AG04450 (cell line): ENCODE results near the gene C2CD4D. TPM values are rescaled to one million over a fixed set of nuclear protein-coding genes. Genes with fewer than 3 reads are reported as not detected.
"Not testable (repeated sequence)": the region's sequence is repeated elsewhere in the genome, so short reads cannot be mapped to it uniquely, and the experiment has no call there.

Source experiments
- CTCF ChIA-PET: fragments of 300-600, 350-600 bp; formaldehyde crosslinking; extraction: SDS; loops from one replicate; lab custom pipeline; 2022; ENCODE audit warnings: antibody characterized with exemption, inconsistent platforms; lab: Charles Lee
- POLR2A ChIA-PET: fragments of 350-600 bp; formaldehyde crosslinking; extraction: SDS; loops from one replicate; lab custom pipeline; 2021; ENCODE audit warnings: antibody characterized with exemption, inconsistent platforms; lab: Yijun Ruan, JAX
- DNase-seq: peaks from one replicate; pipeline ENCODE4 v3.0.0-alpha.2; 2011; ENCODE audit warnings: low read depth, low spot score
- H3K27ac ChIP-seq: one replicate; pipeline ENCODE4 v1.5.1; 2012; ENCODE audit warnings: low read depth, low read length, control low read depth
- H3K27me3 ChIP-seq: one replicate; pipeline ENCODE4 v1.6.0; 2012; ENCODE audit warnings: low read length; ENCODE audit not compliant: control insufficient read depth, insufficient read depth
- H3K4me3 ChIP-seq: 2 replicates; pipeline ENCODE4 v1.5.1; 2011; ENCODE audit warnings: mild to moderate bottlenecking, low read depth, low read length, control low read depth
- H3K9me3 ChIP-seq: 2 replicates; pipeline ENCODE4 v1.5.1; 2012; ENCODE audit warnings: low read length; ENCODE audit not compliant: control insufficient read depth, insufficient read depth
- CTCF ChIP-seq: IDR thresholded peaks from 2 replicates; pipeline ENCODE4 v1.5.1; 2011; ENCODE audit warnings: low read depth, low read length, control low read depth, inconsistent platforms
- polyA minus RNA-seq: library from RNA; depleted of rRNA, polyadenylated mRNA; stranded (reverse); fragments of >200 nt; gene quantifications from 2 replicates; pipeline ENCODE4 v1.2.3, GENCODE V29; 2011; rRNA and poly(A)+ RNA removed
- polyA plus RNA-seq: library from polyadenylated mRNA; depleted of rRNA; stranded (reverse); fragments of >200 nt; gene quantifications from 2 replicates; pipeline ENCODE4 v1.2.3, GENCODE V29; 2011; rRNA removed

The C2CD4D gene
- polyA plus RNA-seq, result not detected in 2 replicates
- polyA minus RNA-seq, result not detected in 2 replicates

- POLR2A ChIA-PET, result no interaction called here
- peaks cover 7% of the 10 kb centered on the region; the same call in 1 of the 2 replicates for H3K9me3 ChIP-seq
- peaks cover 57% of the 10 kb centered on the region for H3K27me3 ChIP-seq
- CTCF ChIA-PET, result no interaction called here
- no peak within 1 kb of the TSS for H3K4me3 ChIP-seq
- H3K27ac ChIP-seq, result no peak within 1 kb of the TSS
- DNase-seq, result no peak
- TF ChIP-seq CTCF, result no peak
Measured at GRCh38 chr1:151839457-151840403, at the start of gene C2CD4D. TSS of gene C2CD4D (minus strand) at chr1:151839820. CDS start at chr1:151838989, 831 bp downstream.

GRCh38 chr1:151888972-151889570 is 49.5 kb upstream of the C2CD4D start:
- TF ChIP-seq CTCF, result peak; percentile 46
- Histone ChIP-seq H3K27ac (no peak overlapping the region), H3K27me3 (no peaks in the 10 kb centered on the region), H3K4me3 (no peak overlapping the region), H3K9me3 (peaks cover 4% of the 10 kb centered on the region; the same call in 1 of the 2 replicates)
- ChIA-PET POLR2A (no interaction called here), CTCF (interaction anchor here (0.9 to 4.9 kb wide), 5 partner anchors 11 to 124 kb away, joined by 3 to 41 read pairs (median 4); no protein-coding TSS in a partner anchor)
- DNase-seq, result no peak

- CTCF ChIA-PET, result interaction anchor here (0.7 to 4.9 kb wide), 3 partner anchors 109 to 118 kb away, joined by 3 to 41 read pairs (median 3); no protein-coding TSS in a partner anchor
Measured at GRCh38 chr1:151887028-151887427, 47.4 kb upstream of the C2CD4D start.

GRCh38 chr1:151885479-151885878 is 45.9 kb upstream of the C2CD4D start:
- ChIA-PET POLR2A (no interaction called here), CTCF (no interaction called here)
- no peak for TF ChIP-seq CTCF
- Histone ChIP-seq H3K4me3 (no peak overlapping the region), H3K27ac (no peak overlapping the region), H3K27me3 (no peaks in the 10 kb centered on the region), H3K9me3 (peaks cover 4% of the 10 kb centered on the region; the same call in 1 of the 2 replicates)
- DNase-seq, result no peak

More at GRCh38 chr1:151887028-151887427, 47.4 kb upstream of the C2CD4D start:
- no peaks in the 10 kb centered on the region for H3K27me3 ChIP-seq
- H3K9me3 ChIP-seq, result peaks cover 4% of the 10 kb centered on the region; the same call in 1 of the 2 replicates
- no peak overlapping the region for H3K27ac ChIP-seq
- H3K4me3 ChIP-seq, result no peak overlapping the region
- DNase-seq, result no peak
- POLR2A ChIA-PET, result interaction anchor here (1.0 kb wide), 1 partner anchor 21 kb away, joined by 3 read pairs; no protein-coding TSS in a partner anchor
- TF ChIP-seq CTCF, result no peak

GRCh38 chr1:151884879-151885278 is 45.3 kb upstream of the C2CD4D start:
- H3K9me3 ChIP-seq, DNase-seq, H3K27ac ChIP-seq, POLR2A ChIA-PET, H3K4me3 ChIP-seq, H3K27me3 ChIP-seq, CTCF ChIA-PET: not testable (repeated sequence)

GRCh38 chr1:151884445-151884844 is 44.8 kb upstream of the C2CD4D start:
- POLR2A ChIA-PET, CTCF ChIA-PET: not testable (repeated sequence)

GRCh38 chr1:151883898-151884297 is 44.3 kb upstream of the C2CD4D start:
- CTCF ChIA-PET, result interaction anchor here (0.5 kb wide), 1 partner anchor 150 kb away, joined by 5 read pairs; no protein-coding TSS in a partner anchor

More at GRCh38 chr1:151884445-151884844, 44.8 kb upstream of the C2CD4D start:
- H3K27me3 ChIP-seq, DNase-seq, H3K9me3 ChIP-seq, H3K4me3 ChIP-seq, H3K27ac ChIP-seq: not testable (repeated sequence)

More at GRCh38 chr1:151883898-151884297, 44.3 kb upstream of the C2CD4D start:
- POLR2A ChIA-PET, H3K27me3 ChIP-seq, DNase-seq, H3K4me3 ChIP-seq, H3K9me3 ChIP-seq, H3K27ac ChIP-seq: not testable (repeated sequence)
